ENCODE data around the gene SIL1.
"Not testable (repeated sequence)": the region's sequence is repeated elsewhere in the genome, so short reads cannot be mapped to it uniquely, and the experiment has no call there.

DNA sequence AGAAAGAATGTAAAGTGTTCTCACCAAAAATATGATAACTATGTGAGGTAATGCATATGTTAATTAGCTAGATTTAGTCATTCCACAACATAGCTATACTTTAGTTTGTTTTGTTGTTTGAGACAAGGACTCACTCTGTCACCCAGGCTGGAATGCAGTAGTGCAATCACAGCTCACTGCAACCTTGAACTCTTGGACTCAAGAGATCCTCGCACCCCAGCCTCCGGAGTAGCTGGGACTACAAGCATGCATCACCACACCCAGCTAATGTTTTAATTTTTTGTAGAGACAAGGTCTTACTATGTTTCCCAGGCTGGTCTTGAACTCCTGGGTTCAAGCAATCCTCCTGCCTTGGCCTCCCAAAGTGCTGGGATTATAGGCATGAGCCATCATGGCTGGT is 124.2 kb downstream of the SIL1 start:
- TF ChIP-seq, protein P1, sequence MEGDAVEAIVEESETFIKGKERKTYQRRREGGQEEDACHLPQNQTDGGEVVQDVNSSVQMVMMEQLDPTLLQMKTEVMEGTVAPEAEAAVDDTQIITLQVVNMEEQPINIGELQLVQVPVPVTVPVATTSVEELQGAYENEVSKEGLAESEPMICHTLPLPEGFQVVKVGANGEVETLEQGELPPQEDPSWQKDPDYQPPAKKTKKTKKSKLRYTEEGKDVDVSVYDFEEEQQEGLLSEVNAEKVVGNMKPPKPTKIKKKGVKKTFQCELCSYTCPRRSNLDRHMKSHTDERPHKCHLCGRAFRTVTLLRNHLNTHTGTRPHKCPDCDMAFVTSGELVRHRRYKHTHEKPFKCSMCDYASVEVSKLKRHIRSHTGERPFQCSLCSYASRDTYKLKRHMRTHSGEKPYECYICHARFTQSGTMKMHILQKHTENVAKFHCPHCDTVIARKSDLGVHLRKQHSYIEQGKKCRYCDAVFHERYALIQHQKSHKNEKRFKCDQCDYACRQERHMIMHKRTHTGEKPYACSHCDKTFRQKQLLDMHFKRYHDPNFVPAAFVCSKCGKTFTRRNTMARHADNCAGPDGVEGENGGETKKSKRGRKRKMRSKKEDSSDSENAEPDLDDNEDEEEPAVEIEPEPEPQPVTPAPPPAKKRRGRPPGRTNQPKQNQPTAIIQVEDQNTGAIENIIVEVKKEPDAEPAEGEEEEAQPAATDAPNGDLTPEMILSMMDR (IDR thresholded peaks at IDR 0.05), result not testable (repeated sequence)
- not testable (repeated sequence) for TF ChIP-seq EP300, POLR2AphosphoS5 (IDR thresholded peaks at IDR 0.05)

All from esophagus muscularis mucosa (tissue), 4 donors.